GM21619 (cell line): ENCODE measurements around the gene GDI2.
"Not testable (repeated sequence)": the region's sequence is repeated elsewhere in the genome, so short reads cannot be mapped to it uniquely, and the experiment has no call there.

ENCODE experiments used
- ATAC-seq: cut with Tn5 transposase; IDR thresholded peaks from one replicate; pipeline ENCODE4 v1.9.1; 2021; ENCODE audit not compliant: unreplicated experiment

GDI2 gene

DNA sequence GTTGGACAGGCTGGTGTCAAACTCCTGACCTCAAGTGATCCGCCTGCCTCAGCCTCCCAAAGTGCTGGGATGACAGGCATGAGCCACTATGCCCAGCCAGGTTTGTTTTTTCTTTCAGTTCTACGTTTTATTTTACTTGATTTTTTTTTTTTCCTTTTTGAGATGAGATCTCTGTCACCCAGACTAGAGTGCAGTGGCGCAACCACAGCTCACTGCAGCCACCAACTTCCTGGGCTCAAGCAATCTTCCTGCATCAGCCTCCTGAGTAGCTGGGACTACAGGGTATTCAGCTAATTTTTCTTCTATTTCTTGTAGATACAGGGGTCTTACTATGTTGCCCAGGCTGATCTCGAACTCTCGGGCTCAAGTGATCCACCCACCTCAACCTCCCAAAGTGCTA, 24.3 kb downstream of the GDI2 start:
- ATAC-seq: no peak

DNA sequence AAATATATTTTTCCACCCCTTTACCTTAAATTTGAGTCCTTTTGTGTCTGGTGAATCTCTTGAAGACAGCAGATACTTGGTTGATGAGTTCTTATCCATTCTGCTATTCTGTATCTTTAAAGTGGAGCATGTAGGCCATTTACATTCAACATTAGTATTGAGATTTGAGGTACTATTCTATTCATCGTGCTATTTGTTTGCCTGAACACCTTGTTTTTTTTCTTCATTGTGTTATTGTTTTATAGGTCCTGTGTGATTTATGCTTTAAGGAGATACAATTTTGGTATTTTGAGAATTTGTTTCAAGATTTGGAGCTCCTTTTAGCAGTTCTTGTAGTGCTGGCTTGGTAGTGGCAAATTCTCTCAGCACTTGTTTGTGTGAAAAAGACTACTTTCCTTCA, 29.9 kb downstream of the GDI2 start:
- ATAC-seq: no peak

DNA sequence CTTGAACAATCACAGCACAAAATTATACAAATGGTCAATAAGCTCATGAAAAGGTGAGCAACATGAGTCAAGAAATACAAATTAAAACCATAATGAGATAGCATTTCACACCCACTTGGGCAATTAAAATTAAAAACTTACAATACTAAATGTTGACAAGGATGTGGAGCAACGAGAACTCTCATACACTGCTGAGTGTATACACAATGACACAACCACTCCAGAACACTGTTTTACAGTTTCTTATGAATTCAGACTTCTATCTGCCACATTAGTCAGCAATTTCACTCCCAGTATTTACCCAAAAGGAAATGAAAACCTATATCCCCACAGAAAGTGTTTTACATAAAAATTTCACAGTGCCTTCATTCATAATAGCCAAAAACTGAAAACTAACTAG, 31.1 kb downstream of the GDI2 start:
- no peak for ATAC-seq

DNA sequence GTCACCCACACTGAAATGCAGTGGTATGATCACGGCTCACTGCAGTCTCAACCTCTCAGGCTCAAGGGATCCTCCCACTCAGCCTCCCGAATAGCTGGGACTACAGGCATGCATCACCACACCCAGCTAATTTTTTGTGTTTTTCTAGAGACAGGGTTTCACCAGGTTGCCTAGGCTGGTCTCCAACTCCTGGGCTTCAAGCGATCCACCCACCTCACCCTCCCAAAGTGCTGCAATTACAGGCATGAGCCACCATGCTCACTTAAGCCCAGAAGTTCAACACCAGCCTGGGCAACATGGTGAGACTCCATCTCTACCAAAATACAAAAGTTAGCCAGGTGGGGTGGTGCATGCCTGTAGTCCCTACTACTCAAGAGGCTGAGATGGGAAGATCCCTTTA, 33.5 kb downstream of the GDI2 start:
- no peak for ATAC-seq

DNA sequence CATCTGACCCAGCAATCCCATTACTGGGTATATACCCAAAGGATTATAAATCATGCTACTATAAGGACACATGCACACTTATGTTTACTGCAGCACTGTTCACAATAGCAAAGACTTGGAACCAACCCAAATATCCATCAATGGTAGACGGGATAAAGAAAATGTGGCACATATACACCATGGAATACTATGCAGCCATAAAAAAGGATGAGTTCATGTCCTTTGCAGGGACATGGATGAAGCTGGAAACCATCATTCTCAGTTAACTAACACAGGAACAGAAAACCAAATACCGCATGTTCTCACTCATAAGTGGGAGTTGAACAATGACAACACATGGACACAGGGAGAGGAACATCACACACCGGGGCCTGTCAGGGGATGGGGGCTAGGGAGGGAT, 35.5 kb downstream of the GDI2 start:
- ATAC-seq: not testable (repeated sequence)

DNA sequence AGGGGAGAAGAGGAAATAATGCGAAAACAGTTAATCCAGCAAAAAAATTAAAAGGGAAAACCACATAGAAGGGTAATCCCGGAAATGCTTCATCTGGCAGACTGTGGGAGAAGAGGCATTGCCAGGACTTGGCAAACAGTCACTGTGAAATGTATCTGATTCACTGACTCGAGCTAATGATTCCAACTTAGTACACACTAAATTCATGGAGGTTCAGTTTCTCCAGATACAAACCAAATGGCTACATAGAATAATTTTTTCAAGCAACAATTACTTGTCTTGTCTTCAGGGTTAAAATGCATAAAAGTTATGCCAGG, 36.4 kb downstream of the GDI2 start:
- ATAC-seq: no peak

DNA sequence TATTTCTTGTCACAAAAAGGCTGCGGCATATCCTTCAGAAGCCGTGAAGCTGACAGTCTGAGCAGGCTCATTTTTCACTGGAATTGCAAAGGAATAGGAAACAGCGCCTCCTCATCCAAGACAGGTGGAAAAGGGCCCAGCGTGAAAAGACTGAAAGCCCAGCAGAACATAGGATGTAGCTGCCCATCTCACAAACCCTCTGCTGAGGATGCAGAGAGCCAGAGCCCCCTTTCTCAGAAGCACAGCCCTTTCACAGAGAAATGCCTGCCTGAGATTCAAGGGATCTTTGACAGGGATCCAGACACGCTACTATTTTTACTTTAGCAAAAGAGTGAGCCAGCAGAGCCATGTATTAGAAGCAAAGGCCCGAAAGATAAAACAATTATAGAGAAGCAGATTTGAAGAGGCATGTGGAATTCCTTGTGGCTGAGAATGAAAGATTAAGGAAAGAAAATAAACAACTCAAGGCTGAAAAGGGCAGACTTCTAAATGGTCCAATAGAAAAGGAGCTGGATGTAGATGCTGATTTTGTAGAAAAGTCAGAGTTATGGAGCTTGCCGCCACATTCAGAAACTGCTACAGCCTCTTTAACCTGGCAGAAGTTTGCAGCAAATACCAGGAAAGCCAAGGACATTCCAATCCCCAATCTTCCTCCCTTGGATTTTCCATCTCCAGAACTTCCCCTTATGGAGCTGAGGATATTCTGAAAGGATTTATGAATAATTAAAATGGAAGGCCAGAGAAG, 36.9 kb downstream of the GDI2 start:
- ATAC-seq: no peak

DNA sequence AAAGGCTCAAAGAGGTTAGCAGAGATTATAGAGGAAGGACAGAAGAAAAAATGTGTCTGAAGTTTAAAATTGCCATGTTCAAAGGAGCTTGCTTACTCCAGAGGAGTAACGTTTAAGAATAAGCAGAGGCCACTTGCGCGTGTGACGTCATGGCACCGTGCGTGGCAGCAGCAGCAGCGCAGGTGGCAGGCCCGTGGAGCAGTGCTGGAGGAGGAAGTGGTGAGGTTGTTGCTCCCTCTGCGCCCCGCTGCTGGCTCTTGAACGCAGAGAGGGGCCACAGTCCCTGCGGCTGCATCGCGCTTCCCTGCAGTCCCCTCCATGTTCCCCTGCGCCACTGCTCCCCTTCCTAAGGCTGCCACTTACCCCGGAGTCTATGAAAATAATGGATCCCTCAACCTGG, 37.5 kb downstream of the GDI2 start:
- ATAC-seq: no peak

DNA sequence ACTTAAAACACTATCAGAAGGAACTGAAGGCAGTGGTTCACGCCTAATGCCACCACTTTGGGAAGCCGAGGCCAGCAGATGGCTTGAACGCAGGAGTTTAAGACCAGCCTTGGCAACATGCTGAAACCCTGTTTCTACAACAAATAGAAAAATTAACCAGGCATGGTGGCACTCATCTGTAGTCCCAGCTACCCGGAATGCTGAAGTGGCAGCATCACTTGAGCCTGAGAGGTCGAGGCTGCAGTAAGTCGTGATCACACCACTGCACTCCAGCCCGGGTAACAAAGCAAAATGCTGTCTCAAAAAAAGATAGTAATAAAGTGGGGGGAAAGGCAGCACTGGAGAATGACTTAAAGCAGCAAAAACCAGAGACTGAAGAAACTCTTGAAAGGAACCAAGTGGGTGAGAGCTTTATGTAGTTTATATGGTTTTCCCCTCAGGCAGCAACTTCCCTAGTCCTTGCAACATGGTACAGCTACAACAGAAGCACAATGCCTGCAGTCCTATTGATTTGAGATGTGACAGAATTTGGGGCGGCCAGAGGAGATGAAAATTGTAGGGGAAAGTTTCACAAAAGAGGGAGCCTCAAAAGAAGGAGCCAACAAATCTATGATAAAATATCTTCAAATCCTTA, 38.1 kb downstream of the GDI2 start:
- ATAC-seq: no peak

DNA sequence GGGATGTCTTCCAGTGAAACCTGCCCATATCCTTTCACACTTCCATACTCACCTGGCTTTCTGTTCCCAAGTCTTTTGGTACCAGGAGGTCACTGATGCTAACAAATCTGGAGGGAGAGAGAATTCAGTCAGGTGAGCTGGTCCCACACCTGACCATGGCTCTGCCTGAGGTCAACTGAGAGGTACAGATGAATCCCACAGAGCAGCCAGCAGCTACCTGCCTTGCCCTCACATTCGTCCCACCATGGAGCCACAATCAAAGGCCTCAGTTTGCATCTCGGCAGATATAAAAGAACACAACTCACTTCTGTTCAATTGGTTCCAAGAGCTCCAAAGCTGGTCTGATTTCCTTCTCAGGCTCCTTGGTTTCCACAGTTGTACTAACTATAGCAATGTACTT, 47.0 kb downstream of the GDI2 start:
- no peak for ATAC-seq

DNA sequence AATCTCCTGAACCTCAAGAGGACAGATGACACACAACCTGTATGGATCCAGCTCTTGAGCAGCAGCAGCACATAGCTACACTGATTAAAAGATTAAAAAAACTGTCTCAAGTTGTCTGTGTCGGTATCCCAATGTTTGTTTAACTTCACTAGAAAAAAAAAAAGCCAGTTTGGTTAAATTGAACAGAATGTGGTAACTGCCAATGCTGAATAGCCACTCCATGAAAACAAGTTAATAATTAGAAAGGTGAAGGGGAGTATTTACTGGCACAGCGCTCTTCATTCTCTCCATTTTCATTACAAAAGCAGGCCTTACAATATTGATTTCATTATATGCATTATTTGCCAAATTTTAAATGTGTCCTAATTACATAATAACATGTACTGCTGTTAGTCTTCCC, 47.6 kb downstream of the GDI2 start:
- ATAC-seq: no peak

DNA sequence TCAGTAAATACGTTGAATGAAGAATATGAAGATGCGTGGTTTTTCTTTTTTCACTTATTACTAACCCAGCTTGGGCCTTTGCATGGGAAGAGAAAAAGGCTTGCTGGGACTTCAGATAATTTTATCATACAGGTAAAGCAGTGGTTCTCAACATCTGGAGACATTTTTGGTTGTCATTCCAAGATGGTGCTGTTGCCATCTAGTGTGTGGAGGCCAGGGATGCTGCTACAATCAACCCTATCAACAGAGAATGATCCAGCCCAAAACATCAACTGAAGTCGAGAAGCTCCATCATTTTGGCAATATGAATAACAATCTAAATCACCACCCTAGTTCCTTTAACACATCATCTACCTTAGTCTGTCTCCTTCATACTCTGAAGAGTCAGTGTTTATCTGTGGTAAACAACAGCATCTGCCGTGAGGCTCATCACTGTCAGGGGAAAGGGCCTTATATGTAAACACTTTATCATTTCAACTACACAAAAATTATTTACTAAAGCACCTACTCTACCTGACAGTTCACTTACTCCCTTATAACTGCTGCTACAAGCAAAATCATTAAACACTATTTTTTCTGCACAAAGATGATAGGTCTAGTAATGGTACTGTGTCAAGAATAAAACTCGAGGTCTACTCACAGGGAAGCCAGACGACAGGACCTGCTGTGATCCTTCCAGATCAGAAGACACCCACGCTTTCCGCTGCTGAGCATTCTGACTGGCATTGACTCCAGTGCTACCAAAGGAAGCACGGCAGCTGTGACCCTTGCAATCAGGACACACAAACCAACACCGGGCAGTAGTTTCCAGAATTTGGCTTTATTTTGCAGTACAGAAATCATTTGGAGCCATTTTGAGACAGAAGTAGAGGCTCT, 48.6 kb downstream of the GDI2 start:
- ATAC-seq: no peak

DNA sequence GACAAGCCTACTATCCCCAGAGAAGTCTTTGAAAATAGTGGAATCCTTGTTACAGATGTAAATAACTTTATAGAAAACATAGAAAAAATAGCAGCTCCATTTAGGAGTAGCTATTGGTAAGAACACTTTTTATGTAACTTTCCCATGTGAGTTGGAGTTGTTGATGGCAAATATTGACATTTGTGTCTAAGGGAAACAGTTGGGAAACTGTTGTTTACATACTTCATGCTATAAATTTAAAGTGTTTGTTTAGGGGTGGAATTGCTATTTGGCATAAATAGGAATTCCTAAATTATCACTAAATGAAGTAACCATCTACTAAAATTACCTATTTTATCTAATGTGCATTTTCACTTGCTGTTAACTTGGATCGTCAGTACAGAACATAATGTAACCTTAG, 50.7 kb downstream of the GDI2 start:
- no peak for ATAC-seq

DNA sequence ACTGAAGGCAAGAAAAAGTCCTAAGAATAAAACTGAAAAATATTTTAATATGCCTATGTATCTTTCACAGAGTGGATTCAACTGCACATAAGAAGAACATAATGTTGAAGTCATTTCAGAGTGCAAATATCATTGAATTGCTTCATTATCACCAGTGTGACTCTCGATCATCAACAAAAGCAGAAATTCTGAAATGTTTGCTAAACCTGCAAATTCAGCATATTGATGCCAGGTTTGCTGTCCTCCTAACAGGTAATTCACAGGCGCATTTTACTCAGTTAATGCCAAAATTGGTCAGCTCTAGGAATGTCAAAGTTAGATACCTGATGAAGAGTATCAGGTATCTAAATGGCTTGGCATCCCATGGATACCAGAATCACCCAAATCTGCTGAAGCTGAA, 52.0 kb downstream of the GDI2 start:
- no peak for ATAC-seq

DNA sequence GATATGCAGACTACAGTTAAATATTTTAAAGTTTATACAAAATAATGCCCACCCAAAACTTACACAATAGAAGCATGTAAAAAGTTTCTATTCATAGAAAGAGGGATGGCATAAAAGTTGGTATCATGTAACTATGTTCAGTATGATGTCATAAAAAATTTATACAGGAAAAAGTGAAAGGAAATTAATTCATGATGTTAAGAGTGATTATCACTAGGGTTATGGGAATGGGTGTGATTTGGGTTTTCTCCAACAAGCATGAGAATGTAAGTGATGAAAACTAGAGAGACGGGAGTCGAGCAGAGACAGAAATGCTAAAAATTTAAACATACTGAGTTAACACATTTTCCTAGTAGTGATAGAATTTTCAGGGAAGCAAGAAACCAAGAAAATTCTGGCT, 52.7 kb downstream of the GDI2 start:
- ATAC-seq: no peak

DNA sequence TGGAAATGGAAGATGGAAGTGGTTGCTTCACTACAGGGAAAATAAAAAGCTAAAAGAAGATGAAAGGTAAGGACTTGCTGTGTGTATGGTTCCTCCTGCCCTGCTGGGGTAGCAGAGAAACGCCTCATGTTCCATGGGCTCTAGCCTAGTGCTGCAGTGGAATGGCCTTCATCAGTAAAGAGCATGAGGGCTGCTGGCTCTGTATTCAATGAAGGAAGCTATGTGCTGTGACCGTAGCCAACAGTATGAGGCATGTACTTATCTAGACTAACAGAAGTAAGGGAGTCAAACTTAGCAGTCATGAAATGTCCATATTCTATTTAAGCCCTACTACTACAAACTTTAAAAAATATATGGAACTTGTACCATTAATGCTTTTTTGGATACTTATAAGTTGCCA, 54.3 kb downstream of the GDI2 start:
- ATAC-seq: no peak

DNA sequence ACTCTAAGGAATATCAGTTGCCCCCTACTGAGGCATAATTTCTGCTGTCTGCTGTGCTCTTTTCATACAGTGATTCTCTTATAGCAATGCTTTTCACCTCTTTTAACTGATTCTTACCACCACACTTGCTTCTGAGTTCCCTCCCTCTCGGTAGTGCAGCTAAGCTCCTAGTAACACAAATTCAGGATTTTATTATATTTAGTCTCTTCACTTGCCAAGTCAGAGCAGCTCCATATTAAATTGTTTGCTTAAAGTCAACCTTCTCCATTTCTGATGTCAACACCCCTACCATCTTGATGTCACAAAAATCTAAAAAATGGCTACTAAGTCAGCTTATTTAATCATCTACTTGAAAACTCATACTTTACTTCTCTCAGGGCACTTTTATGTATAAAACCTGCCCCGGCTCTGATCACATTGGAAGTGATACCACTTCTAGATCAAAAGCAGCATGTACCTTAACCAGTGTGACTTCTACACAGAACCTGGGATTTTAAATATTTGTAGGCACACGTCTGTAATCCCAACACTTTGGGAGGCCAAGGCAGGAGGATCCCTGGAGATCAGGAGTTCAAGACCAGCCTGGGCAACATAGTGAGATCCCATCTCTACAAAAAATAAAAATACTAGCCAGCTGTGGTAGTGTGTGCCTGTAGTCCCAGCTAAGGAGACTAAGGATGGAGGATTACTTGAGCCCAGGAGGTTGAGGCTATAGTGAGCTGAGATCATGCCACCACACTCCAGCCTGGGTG, 55.3 kb downstream of the GDI2 start:
- no peak for ATAC-seq

DNA sequence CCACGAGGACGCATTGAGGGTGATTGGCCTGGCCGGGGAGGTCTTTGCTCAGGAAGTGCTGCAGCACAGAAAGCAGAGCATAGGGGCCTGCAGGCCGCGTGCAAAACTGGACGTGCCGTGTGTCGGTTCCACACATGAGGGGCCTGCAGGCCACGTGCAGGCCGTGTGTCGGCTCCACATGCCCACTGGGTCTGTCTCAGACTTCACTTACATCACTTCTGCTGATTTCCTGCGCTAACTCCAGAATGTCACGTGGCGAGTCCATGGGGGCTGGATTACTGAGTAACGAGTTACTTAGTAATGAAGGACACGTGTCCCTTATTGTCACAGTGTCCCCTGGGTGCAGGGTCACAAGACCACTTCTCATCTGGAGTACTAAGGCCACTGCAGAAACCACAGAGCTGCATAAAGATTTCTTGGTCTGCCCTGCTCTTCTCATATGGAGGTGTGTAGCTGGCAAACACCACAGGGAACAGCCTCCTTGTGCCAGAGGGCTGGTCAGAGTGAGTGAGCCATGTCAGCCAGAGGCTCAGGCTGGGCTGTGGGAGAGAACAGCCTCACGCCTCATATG, 60.8 kb downstream of the GDI2 start:
- no peak for ATAC-seq

DNA sequence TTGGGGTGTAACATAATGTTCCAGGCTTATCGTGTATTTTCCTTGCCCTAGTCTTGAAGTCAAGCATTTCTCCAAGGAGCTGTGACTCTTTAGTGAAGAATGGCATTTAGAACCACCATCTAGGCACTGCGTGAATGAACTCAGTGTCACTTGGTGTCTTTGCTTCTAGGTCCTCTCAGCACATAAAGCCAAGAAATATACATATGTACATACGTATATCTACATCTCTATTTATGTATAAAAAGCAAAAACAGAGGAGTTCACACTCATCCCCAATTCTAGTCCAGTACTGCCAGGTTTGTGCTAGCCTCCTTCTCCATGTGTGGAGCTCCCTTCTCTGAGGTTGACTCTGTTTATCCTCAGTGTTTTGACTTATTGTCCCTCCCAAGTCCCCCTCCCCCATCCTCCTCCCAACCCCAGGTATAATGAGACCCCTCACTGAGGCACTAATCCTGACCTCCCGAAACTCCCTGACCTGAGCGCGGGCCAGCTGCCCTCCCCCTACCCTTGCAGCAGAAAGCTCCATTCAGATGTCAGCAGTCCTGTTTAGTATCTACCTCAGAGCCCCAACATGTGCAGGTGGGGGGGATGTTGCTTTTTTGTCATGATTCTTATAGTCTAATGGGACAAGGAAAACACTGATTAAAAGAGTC, 61.5 kb downstream of the GDI2 start:
- no peak for ATAC-seq

DNA sequence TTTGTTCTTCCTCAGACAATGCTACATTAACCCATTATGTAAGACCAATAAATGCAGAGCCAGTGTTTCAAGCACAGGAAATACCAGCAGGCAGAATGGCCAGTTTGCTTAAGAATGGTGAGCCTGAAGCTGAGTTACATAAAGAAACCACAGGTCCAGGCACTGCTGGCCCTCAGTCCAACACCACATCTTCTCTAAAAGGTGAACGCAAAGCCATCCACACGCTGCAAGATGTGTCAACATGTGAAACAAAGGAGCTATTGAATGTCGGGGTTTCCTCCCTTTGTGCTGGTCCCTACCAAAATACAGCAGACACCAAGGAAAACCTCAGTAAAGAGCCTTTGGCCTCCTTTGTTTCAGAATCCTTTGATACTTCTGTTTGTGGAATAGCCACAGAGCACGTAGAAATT, 64.8 kb downstream of the GDI2 start:
- ATAC-seq: no peak

DNA sequence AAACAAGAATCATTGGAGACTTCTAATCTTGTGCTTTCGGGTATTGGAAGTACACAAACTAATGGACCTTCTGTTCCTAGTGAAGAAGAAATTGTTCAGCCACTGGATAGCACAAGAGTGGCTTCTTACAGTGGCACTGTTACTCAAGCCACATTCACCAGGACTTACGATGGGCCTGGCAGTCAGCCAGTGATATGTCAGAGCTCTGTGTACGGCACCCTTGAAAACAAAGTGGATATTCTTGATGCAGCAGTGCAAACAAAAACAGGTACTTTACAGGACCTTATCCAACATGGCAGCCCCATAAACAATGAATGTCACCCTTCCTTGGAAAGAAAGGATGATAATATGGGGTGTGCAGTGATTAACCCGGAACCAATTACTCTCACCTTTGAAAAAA, 67.0 kb downstream of the GDI2 start:
- no peak for ATAC-seq
